ENCODE measurements around the gene SLC2A13. TPM values are rescaled to one million over a fixed set of nuclear protein-coding genes. Genes with fewer than 3 reads are reported as not detected.
A peak's percentile ranks its signal among the peaks of the same experiment; 100 is the strongest.

SLC2A13 gene
- total RNA-seq, 4 donors from 2014 or later: 20.5 to 35.1 (median 21.9) TPM

- no peak overlapping the region for H3K27ac ChIP-seq
- 45 to 64% methylated on average over 4 of the region's 4 CpGs for WGBS, 2 donors
- peak; percentile 42 to 75 for DNase-seq (ENCODE audit: low spot score in 2 of 2)
These were observed 115.5 kb downstream of the SLC2A13 start for GRCh38 chr12:39990122-39991101.

GRCh38 chr12:39989501-39989900, 116.4 kb downstream of the SLC2A13 start:
- Histone ChIP-seq H3K4me1 (peaks cover 0 to 8% (median 0%) of the 10 kb centered on the region in 4 donors), H3K36me3 (no peaks in the 10 kb centered on the region), H3K4me3 (no peak overlapping the region), H3K27me3 (no peaks in the 10 kb centered on the region), H3K27ac (no peak overlapping the region), H3K9me3 (no peaks in the 10 kb centered on the region)
- TF ChIP-seq POLR2A (IDR thresholded peaks at IDR 0.05): no peak
- no peak for TF ChIP-seq EP300 (IDR thresholded peaks at IDR 0.05)
- no peak for TF ChIP-seq CTCF (IDR thresholded peaks at IDR 0.05)
- DNase-seq (ENCODE audit: low spot score in 2 of 2): no peak
- WGBS, 2 donors: 91 to 100% methylated on average over 1 of the region's 1 CpG

More at GRCh38 chr12:39990122-39991101, 115.5 kb downstream of the SLC2A13 start:
- H3K4me3 ChIP-seq: no peak overlapping the region
- no peaks in the 10 kb centered on the region for H3K9me3 ChIP-seq
- H3K27me3 ChIP-seq: no peaks in the 10 kb centered on the region
- no peaks in the 10 kb centered on the region for H3K36me3 ChIP-seq
- TF ChIP-seq CTCF (IDR thresholded peaks at IDR 0.05): peak; percentile 54 to 87 (median 74)
- no peak for TF ChIP-seq POLR2A (IDR thresholded peaks at IDR 0.05)
- TF ChIP-seq EP300 (IDR thresholded peaks at IDR 0.05): no peak
- H3K4me1 ChIP-seq: peaks cover 0 to 8% (median 0%) of the 10 kb centered on the region in 4 donors

- Histone ChIP-seq H3K27me3 (no peaks in the 10 kb centered on the region), H3K36me3 (no peaks in the 10 kb centered on the region), H3K4me1 (peaks cover 0 to 8% (median 0%) of the 10 kb centered on the region in 4 donors), H3K27ac (no peak overlapping the region), H3K4me3 (no peak overlapping the region), H3K9me3 (no peaks in the 10 kb centered on the region)
- 93 to 99% methylated on average over 2 of the region's 2 CpGs for WGBS, 2 donors
- DNase-seq (ENCODE audit: low spot score in 2 of 2): no peak
- TF ChIP-seq CTCF (IDR thresholded peaks at IDR 0.05) (no peak), EP300 (IDR thresholded peaks at IDR 0.05) (no peak), POLR2A (IDR thresholded peaks at IDR 0.05) (no peak)
These were observed 117.3 kb downstream of the SLC2A13 start for GRCh38 chr12:39988574-39988973.

GRCh38 chr12:39986674-39987073, 119.2 kb downstream of the SLC2A13 start:
- Histone ChIP-seq H3K9me3 (no peaks in the 10 kb centered on the region), H3K27me3 (no peaks in the 10 kb centered on the region), H3K27ac (no peak overlapping the region), H3K4me3 (no peak overlapping the region), H3K36me3 (no peaks in the 10 kb centered on the region), H3K4me1 (peaks cover 0 to 8% (median 0%) of the 10 kb centered on the region in 4 donors)
- 76 to 85% methylated on average over 2 of the region's 2 CpGs for WGBS, 2 donors
- no peak for TF ChIP-seq POLR2A (IDR thresholded peaks at IDR 0.05)
- no peak for TF ChIP-seq EP300 (IDR thresholded peaks at IDR 0.05)
- no peak for TF ChIP-seq CTCF (IDR thresholded peaks at IDR 0.05)
- DNase-seq (ENCODE audit: low spot score in 2 of 2): no peak

GRCh38 chr12:39984670-39985069, 121.2 kb downstream of the SLC2A13 start:
- no peak for TF ChIP-seq EP300 (IDR thresholded peaks at IDR 0.05)
- TF ChIP-seq CTCF (IDR thresholded peaks at IDR 0.05): no peak
- no peak for TF ChIP-seq POLR2A (IDR thresholded peaks at IDR 0.05)
- H3K4me1 ChIP-seq: peaks cover 0 to under 1% (median 0%) of the 10 kb centered on the region in 4 donors
- H3K4me3 ChIP-seq: no peak overlapping the region
- WGBS, 2 donors: 78 to 87% methylated on average over 5 of the region's 5 CpGs
- H3K27ac ChIP-seq: no peak overlapping the region
- no peaks in the 10 kb centered on the region for H3K27me3 ChIP-seq
- H3K9me3 ChIP-seq: no peaks in the 10 kb centered on the region
- H3K36me3 ChIP-seq: no peaks in the 10 kb centered on the region
- no peak for DNase-seq (ENCODE audit: low spot score in 2 of 2)

Data from tibial nerve (tissue), 4 donors.